ENCODE data around the gene CYP4F3. TPM values are rescaled to one million over a fixed set of nuclear protein-coding genes. Genes with fewer than 3 reads are reported as not detected.

Gene CYP4F3
- total RNA-seq, 1 experiment from 2014 or later = 57.6 TPM

- TF ChIP-seq CTCF (conservative IDR thresholded peaks at IDR 0.05) (no peak), EZH2 (IDR thresholded peaks at IDR 0.05; ENCODE audit: low read depth) (no peak)
- Histone ChIP-seq H2AFZ (no peak overlapping the region), H3F3A (ENCODE audit: insufficient read depth, low read depth) (peaks cover 24% of the 10 kb centered on the region), H3K79me2 (ENCODE audit: low read depth) (0 out of 2 replicates have a peak, but pooled peaks cover 6% of the 10 kb centered on the region), H3K4me3 (peak overlapping the region; percentile 32; the same call in 1 of the 2 replicates), H3K27me3 (ENCODE audit: insufficient read depth, low read depth) (no peaks in the 10 kb centered on the region), H3K9me3 (ENCODE audit: insufficient read depth, low read depth) (no peaks in the 10 kb centered on the region), H3K27ac (peak overlapping the region; percentile 95), H3K4me1 (replicated peaks; ENCODE audit: insufficient read depth) (peaks cover 42% of the 10 kb centered on the region), H4K20me1 (ENCODE audit: insufficient read depth) (no peaks in the 10 kb centered on the region), H3K9me2 (ENCODE audit: insufficient read depth) (no peaks in the 10 kb centered on the region), H3K4me2 (peak overlapping the region; percentile 75), H3K36me3 (ENCODE audit: low read depth) (no peaks in the 10 kb centered on the region)
- peak in 1 of 2 experiments; percentile 72 for DNase-seq
- ChIA-PET POLR2A (ENCODE audit: unreplicated experiment) (interaction anchor here (0.5 to 1.0 kb wide), 5 partner anchors 8 to 551 kb away, joined by 4 to 14 read pairs (median 5); partner anchors contain the start of gene CYP4F12), CTCF (interaction anchor here (0.5 to 0.7 kb wide), 2 partner anchors 194 to 549 kb away, joined by 3 to 6 read pairs; no protein-coding TSS in a partner anchor)
- TSS peak; percentile 62 for BruUV-seq (replicated peaks)
- intact Hi-C loops (cut with micrococcal nuclease; ENCODE audit: unreplicated experiment) = loop anchor here (1.0 to 2.0 kb wide), 4 partner anchors 32 to 196 kb away; partner anchors contain the start of gene CYP4F12
These were observed 354 bp downstream of the CYP4F3 start for GRCh38 chr19:15640904-15641597.

GRCh38 chr19:15641901-15642491 lies 1.3 kb downstream of the CYP4F3 start:
- H3K4me1 ChIP-seq (replicated peaks; ENCODE audit: insufficient read depth) = peaks cover 36% of the 10 kb centered on the region
- ChIA-PET CTCF (no interaction called here), POLR2A (ENCODE audit: unreplicated experiment) (interaction anchor here (0.5 kb wide), 1 partner anchor 455 kb away, joined by 4 read pairs; no protein-coding TSS in a partner anchor)
- H3K79me2 ChIP-seq (ENCODE audit: low read depth) = 0 out of 2 replicates have a peak, but pooled peaks cover 6% of the 10 kb centered on the region
- no peak overlapping the region for H2AFZ ChIP-seq
- H3K4me3 ChIP-seq = peak overlapping the region; percentile 32; the same call in 1 of the 2 replicates
- no peaks in the 10 kb centered on the region for H3K27me3 ChIP-seq (ENCODE audit: insufficient read depth, low read depth)
- intact Hi-C loops (cut with micrococcal nuclease; ENCODE audit: unreplicated experiment) = loop anchor here (2.0 kb wide), 3 partner anchors 31 to 195 kb away; partner anchors contain the start of gene CYP4F12
- no peaks in the 10 kb centered on the region for H4K20me1 ChIP-seq (ENCODE audit: insufficient read depth)
- peak overlapping the region; percentile 75 for H3K4me2 ChIP-seq
- no peaks in the 10 kb centered on the region for H3K9me3 ChIP-seq (ENCODE audit: insufficient read depth, low read depth)
- H3K36me3 ChIP-seq (ENCODE audit: low read depth) = no peaks in the 10 kb centered on the region
- H3K27ac ChIP-seq = peak overlapping the region; percentile 95
- BruUV-seq (replicated peaks) = no TSS peak
- DNase-seq = no peak
- no peak for TF ChIP-seq EZH2 (IDR thresholded peaks at IDR 0.05; ENCODE audit: low read depth)
- no peak for TF ChIP-seq CTCF (conservative IDR thresholded peaks at IDR 0.05)
- H3F3A ChIP-seq (ENCODE audit: insufficient read depth, low read depth) = peaks cover 24% of the 10 kb centered on the region
- no peaks in the 10 kb centered on the region for H3K9me2 ChIP-seq (ENCODE audit: insufficient read depth)

DNA sequence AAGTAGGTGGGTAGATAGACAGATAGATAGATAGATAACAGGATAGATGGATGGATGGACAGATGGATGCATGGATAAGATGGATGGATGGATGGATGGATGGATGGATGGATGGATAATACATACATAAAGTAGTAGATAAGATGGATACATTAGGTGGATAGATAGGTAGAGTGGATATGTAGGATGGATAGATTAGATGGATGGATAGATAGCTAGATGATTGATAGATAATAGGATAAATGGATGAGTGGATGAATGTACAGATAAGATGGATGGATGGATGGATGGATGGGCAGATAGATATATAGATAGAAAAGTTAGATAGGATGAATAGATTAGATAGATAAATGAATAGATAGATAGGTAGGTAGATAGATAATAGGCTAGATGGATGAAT lies 2.1 kb downstream of the CYP4F3 start:
- H3K27ac ChIP-seq = no peak overlapping the region

More for the DNA sequence above, 2.1 kb downstream of the CYP4F3 start:
- TF ChIP-seq EZH2 (IDR thresholded peaks at IDR 0.05; ENCODE audit: low read depth) = no peak
- no peak for TF ChIP-seq CTCF (conservative IDR thresholded peaks at IDR 0.05)
- no peaks in the 10 kb centered on the region for H4K20me1 ChIP-seq (ENCODE audit: insufficient read depth)
- H3K9me3 ChIP-seq (ENCODE audit: insufficient read depth, low read depth) = no peaks in the 10 kb centered on the region
- H3K36me3 ChIP-seq (ENCODE audit: low read depth) = no peaks in the 10 kb centered on the region
- ChIA-PET POLR2A (ENCODE audit: unreplicated experiment) (interaction anchor here (0.6 kb wide), 1 partner anchor 1521 kb away, joined by 4 read pairs; no protein-coding TSS in a partner anchor), CTCF (no interaction called here)
- no TSS peak for BruUV-seq (replicated peaks)
- no peak overlapping the region for H2AFZ ChIP-seq
- H3K4me2 ChIP-seq = peak overlapping the region; percentile 75
- no peaks in the 10 kb centered on the region for H3K9me2 ChIP-seq (ENCODE audit: insufficient read depth)
- no peaks in the 10 kb centered on the region for H3K27me3 ChIP-seq (ENCODE audit: insufficient read depth, low read depth)
- peaks cover 24% of the 10 kb centered on the region for H3F3A ChIP-seq (ENCODE audit: insufficient read depth, low read depth)
- no peak for DNase-seq
- intact Hi-C loops (cut with micrococcal nuclease; ENCODE audit: unreplicated experiment) = no loop called here
- H3K4me3 ChIP-seq = no peak overlapping the region
- H3K79me2 ChIP-seq (ENCODE audit: low read depth) = 0 out of 2 replicates have a peak, but pooled peaks cover 6% of the 10 kb centered on the region
- H3K4me1 ChIP-seq (replicated peaks; ENCODE audit: insufficient read depth) = peaks cover 36% of the 10 kb centered on the region

Measured in PC-9 (cell line).